Activated gamma-delta T cell treated with Interleukin-2 at 50 U/mL for 16 hours (primary cell): ENCODE measurements around the gene SEMA3C.

ENCODE experiments used
- DNase-seq: peaks from one replicate; pipeline ENCODE4 v3.0.0-alpha.2; 2020

The SEMA3C gene

GRCh38 chr7:80847027-80847426, 71.8 kb downstream of the SEMA3C start:
- no peak for DNase-seq

DNA sequence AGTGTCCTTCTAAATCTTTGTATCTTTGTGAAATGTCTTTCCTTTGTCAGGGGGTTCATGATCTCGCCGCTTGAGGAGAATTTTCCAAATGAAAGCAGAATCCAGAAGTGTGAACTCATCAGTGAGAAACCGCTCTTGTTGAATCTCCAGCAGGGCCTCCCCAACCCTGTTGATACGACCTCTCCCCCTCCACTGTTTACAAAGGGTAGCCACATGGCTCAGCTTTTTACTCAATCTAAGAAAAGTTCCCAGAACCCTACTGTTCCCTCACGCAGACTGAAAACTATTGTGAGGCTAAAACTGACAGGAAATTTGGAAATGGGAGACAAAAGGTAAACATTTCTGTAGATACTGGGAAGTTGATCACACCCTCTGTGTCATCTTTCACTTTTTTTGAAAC, 73.9 kb downstream of the SEMA3C start:
- no peak for DNase-seq

- no peak for DNase-seq
Observed at GRCh38 chr7:80843018-80843677, 75.7 kb downstream of the SEMA3C start.

DNA sequence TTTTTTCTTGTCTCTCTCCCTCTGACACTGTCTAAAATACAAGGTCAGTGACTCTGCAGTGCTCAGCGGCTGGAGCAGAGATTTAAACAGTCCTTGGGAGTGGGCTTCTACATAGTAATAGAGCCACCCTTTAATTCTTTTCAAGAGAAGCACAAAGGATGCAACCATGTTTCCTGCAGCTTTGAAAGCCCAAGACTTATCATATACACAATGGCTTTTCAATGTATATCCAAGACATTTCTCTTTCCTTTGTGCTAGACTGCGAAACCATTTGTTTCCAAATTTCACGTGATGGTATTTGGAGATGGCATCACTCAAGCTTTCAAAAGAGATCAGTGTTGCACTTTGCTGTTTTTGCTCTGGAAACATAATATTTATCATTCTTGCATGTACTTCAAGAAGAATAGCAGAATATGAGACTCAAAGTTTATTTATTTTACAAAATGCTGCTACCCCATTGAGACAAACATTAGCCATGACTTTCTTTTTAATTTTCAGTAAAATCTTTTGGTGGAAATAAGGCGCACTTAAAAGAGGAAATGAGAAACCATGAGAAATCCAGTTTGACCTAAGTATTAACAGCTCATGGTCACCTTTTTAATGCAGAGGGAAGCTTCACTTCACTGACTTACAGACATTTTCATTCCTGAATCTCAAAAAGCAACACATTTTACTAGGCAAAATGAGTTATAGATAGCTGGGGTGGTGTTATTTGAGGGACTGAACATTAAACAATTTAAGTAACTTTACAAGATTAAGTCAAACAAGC, 76.6 kb downstream of the SEMA3C start:
- no peak for DNase-seq

DNA sequence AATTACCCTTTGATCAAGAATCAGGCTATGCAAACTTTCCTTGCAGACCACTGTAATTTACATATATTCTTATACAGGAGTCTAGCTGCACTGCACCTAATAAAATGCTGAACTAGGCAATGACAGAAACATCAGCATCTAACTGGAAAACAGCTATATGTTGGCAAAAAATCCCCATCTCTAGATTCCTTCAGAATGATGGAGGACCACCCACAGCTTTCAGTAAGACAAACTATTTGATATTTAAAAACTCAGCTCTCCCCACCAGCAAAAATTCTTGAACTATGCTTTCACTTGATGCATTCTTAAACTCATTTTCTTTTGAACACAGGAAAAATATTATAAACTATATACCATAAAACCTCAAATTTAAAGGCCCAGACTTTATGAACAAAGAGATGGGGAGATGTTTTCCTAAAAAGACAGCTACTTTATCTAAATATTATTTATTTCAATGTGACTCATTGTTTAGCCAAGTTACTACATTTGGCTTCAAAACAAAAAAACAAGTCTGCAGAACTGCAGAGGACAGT, 77.4 kb downstream of the SEMA3C start:
- DNase-seq = no peak

DNA sequence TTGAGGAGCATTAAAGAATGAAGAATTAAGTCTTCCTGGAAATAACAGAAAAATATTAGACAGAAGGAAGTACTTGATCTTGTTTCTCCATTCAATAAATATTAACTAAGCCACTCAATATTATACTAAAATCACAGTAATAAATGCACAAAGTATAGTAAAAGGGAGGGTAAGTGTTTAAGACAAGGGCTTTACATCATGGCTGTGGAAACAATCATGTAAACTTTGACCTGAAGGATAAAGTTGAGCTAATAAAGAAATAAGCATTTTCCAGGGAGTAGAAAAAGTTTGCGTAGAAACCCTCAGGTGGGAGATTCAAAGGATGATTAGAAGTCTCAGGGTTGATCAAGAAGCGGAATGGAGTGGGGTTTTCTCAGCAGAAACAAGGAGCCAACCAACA, 78.2 kb downstream of the SEMA3C start:
- no peak for DNase-seq

GRCh38 chr7:80839855-80840254, 79.0 kb downstream of the SEMA3C start:
- no peak for DNase-seq

GRCh38 chr7:80838643-80839042, 80.2 kb downstream of the SEMA3C start:
- DNase-seq = no peak

DNA sequence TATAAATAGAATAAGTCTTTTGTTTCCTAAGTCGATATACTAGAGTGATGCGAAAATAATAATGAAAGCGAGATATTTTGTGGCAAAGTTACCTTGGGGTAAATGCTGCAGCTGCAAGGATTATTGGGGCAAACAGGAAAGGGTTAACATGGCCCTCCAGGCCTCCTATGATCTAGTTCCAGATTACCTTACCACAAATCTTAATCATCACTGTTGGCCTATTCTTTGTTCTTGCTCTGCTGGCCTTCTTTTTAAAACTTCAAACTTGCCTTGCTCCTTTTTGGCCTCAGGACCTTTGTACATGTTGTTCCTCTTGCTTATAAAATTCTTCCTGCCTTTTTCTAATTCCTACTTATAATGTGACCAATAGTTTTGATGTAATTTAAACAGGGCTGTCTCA, 81.5 kb downstream of the SEMA3C start:
- no peak for DNase-seq

DNA sequence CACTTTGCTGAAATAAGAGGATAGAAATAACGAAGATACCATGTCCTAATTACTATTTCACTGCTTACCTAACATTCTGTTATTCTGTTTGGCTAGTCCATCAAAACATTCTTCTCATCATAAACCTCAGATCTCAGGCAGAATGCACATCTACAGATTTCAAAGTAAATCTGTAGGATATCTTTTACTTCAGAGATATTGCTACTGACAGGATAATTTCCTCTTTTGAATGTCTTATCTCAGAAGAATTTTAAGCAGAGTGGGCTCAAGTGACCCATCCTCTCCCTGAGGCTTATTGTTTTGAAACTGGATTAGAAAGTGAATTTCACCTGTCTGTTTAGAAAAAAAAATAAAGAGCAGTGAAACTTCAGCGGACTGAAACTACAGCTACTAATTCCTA, 83.6 kb downstream of the SEMA3C start:
- no peak for DNase-seq

- DNase-seq = no peak
Observed at GRCh38 chr7:80833289-80834268, 85.3 kb downstream of the SEMA3C start.

DNA sequence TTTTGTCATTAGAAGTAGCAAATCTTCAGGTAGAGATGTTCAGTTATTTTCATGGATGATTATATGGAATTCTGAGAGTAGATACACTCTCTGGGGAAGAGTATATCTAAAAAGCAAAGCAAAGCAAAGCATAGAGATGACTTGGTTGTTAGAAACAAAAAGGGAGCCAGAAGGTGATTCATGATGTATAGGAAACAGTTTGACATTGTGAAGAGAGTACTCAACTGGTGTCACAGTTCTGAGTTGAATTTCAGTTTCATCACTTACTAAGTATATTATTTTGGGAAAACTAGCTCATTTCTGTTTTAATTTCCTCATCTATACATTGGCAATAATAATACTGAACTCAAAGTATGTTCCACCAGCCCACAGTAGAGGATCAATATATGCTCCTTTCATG, 86.8 kb downstream of the SEMA3C start:
- DNase-seq = no peak

DNA sequence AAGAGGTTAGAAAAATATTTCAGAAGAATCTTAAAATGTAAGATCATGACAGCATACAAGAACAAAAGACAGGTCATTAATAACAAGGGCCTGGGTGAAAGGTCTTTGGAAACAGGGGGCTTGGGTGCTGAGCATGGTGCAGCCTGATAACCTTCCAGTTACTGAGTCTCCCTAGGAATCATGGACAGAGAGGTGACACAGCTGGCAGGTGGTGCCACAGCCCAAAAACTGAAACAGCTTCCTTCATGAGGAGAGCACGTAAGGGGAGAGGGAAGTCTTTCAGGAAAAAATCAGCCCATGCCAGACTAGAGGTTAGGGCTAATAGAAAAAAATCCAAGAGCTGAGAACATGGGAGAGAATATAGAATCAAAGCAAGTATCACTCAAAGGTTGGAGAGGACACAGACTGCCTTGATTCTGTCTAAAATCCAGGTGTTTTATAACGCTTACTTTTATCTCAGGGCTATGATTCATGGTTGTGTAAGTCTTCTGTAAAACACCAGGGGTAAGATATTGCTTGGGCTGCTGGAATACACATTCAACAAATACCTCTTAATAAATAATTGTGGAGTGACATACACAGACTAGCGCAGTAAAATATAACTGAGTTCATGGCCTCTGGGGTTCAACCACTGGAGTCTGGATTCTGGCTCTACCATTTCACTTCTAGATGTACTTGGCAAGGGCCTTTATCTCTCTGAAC, 88.1 kb downstream of the SEMA3C start:
- no peak for DNase-seq

GRCh38 chr7:80830010-80830409, 88.8 kb downstream of the SEMA3C start:
- DNase-seq = no peak

DNA sequence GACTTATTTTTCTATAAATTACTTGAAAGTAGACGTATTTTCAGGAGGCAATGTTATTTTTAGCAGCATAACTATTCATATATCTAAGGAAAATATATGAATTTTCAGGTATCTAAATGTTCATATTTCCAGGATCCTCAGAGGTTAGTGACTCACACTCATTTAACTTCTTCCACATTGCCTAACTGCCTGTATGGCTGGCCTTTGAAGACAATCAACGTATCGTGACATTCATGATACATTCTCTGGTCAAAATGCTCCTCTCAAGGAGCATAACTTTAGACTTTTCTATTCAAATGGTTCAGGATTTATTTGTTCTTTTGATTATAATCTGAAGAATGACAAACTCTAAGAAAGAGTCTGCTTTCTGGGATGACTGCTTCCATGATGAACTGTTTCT, 89.3 kb downstream of the SEMA3C start:
- no peak for DNase-seq

DNA sequence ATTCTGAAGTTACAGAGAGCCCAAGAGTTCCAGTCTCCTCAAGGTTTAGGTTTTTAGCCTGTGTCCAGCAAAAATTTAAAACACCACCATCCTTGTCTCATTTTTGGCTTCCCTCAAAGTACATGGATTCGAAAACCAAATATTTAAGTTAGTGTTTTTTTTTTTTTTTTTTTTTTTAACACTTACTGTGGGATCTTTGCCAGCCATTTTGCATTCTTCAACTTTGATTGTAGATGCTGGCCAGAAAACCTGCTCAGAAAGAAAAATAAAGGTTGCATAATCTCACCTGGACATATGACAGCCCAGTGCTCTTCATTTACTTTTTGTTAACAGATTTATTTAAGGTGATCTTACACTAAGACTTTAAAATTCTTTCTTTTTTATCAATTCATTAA, 91.6 kb downstream of the SEMA3C start:
- DNase-seq = no peak

DNA sequence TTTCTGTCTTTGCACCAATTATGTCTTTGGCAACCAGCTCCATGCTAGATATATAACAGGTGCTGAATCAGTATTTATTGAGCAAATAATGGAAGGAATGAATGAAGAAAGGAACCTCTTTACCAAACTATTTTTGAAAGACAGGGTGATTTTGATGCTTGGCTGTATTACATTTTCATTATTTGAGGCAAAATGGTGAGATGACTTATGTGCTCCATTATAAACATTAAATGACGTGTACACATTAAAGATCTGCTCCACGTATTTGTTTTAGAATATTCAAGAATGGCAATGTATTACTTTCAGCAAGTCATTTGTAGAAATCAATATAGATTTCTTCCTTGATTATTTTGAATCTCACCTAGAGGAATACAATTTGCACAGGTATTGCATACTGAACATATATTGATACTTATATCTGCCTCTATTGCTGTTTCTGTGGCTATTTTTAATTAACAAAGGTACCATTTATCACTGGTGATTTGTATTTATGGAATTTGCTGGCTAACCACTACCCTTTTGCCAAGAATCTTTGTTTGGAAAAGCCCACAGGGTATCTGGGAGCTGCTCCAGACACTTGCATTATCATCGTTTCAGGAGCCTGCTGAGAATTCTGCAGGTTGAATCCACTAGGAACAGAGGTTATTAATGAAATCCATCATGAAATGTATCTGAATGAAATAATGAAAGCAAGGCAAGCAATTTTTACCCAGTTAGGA, 92.2 kb downstream of the SEMA3C start:
- DNase-seq = no peak

DNA sequence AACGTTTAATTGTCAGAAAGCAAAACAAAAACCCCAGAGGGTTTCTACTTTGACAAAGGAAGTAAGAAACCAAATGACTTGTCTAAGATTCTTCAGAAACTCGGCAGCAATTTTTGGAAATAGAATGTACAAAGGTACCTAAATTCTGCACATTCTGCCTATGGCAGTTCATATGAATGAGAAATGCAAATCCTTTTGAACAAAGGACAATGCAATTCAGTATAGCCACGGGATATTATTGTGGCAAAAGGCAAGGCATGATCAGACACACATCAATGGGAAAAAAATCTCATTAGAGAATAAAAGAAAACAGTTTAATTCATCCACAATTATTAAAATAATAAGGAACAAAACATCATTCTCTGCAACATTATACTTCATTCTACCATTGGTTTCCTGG, 93.4 kb downstream of the SEMA3C start:
- no peak for DNase-seq

DNA sequence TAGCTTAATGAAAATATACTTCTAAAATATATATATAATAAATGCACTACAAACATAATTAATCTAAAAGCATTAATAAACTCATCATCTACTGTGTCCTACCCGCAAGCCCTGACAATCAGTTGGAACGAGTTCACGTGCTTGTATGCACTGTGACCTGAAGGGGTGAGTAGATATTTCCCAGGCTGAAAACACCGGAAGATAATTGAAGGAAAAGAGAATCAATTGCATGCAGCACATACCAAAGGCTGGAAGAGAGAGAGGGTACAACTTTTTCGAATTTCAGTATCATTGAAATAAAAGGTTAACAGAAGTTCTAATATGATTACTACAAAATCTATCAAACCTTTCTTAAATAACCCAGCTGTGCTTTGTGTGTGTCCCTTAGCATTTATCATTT, 94.6 kb downstream of the SEMA3C start:
- no peak for DNase-seq

GRCh38 chr7:80823057-80823456, 95.8 kb downstream of the SEMA3C start:
- no peak for DNase-seq

DNA sequence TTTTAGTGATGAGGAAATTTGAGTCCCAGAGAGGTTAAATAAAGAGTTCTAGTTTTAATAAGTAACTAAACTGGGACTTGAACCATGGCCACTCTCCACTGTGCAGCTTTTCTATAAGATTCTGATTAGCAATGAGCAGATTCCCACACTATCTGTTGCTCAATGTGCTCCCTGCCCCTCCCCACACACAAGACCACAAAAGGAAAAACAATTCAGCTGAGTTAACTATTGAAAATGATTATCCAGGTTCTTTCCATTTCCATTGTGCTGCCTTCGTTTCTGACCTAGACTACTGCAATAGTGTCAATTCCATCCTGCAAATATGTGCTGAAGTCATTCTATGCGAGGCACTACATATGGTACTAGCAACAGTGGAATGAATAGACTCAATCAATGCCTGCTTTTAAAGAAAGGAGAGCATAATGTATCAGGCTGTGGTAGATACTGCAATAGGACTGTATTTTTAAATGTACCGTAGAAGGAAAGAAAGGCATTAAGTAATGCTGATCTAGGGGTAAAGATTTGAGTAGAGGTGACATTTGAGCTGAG, 97.0 kb downstream of the SEMA3C start:
- DNase-seq = no peak

DNA sequence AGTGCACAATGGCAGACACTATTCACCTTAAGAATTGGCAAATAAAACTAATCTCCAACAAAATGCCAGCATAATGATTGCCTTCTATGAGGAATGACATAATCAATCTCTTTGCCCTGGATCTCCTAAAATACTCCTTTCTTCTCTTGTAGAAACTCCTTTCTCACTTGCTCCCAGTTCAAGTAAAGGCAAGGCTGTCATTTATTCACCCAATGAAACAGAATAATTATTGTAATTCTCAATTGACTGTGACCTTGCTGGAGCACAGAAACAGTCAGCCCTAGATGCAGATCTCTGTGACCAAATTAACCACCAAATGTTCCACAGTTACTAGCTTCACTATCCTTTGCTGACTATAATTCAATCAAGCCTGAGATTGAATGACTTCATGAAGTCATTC, 99.3 kb downstream of the SEMA3C start:
- DNase-seq = no peak
